ENCODE data around the gene ERI2.
"Not testable (repeated sequence)": the region's sequence is repeated elsewhere in the genome, so short reads cannot be mapped to it uniquely, and the experiment has no call there.

Gene ERI2

GRCh38 chr16:20763461-20764232 lies 42.6 kb downstream of the ERI2 start, which contains the start of gene ACSM3:
TSS of gene ACSM3 (plus strand) at chr16:20764014. CDS start at chr16:20770035, 6,021 bp downstream.
- in situ Hi-C loops (cut with MboI; ENCODE audit: low pct_unique_long_range_greater_than_20kb, low sequenced_read_pairs, unreplicated experiment): no loop called here
- peak; percentile 89 for DNase-seq (ENCODE audit: low spot score)
- TF ChIP-seq CTCF (IDR thresholded peaks at IDR 0.05; ENCODE audit: extremely low read depth, insufficient read depth, missing control alignments): no peak

GRCh38 chr16:20762404-20763123 lies 43.7 kb downstream of the ERI2 start:
- in situ Hi-C loops (cut with MboI; ENCODE audit: low pct_unique_long_range_greater_than_20kb, low sequenced_read_pairs, unreplicated experiment): no loop called here
- DNase-seq (ENCODE audit: low spot score): no peak
- no peak for TF ChIP-seq CTCF (IDR thresholded peaks at IDR 0.05; ENCODE audit: extremely low read depth, insufficient read depth, missing control alignments)

GRCh38 chr16:20761175-20761574 lies 45.1 kb downstream of the ERI2 start:
- no peak for TF ChIP-seq CTCF (IDR thresholded peaks at IDR 0.05; ENCODE audit: extremely low read depth, insufficient read depth, missing control alignments)

GRCh38 chr16:20760346-20760745 lies 45.9 kb downstream of the ERI2 start:
- no peak for TF ChIP-seq CTCF (IDR thresholded peaks at IDR 0.05; ENCODE audit: extremely low read depth, insufficient read depth, missing control alignments)
- DNase-seq (ENCODE audit: low spot score): no peak
- in situ Hi-C loops (cut with MboI; ENCODE audit: low pct_unique_long_range_greater_than_20kb, low sequenced_read_pairs, unreplicated experiment): no loop called here

More at GRCh38 chr16:20761175-20761574, 45.1 kb downstream of the ERI2 start:
- no peak for DNase-seq (ENCODE audit: low spot score)
- in situ Hi-C loops (cut with MboI; ENCODE audit: low pct_unique_long_range_greater_than_20kb, low sequenced_read_pairs, unreplicated experiment): no loop called here

GRCh38 chr16:20755799-20756198 lies 50.5 kb downstream of the ERI2 start:
- DNase-seq (ENCODE audit: low spot score); in situ Hi-C loops (cut with MboI; ENCODE audit: low pct_unique_long_range_greater_than_20kb, low sequenced_read_pairs, unreplicated experiment): not testable (repeated sequence)

GRCh38 chr16:20755238-20755637 lies 51.0 kb downstream of the ERI2 start:
- in situ Hi-C loops (cut with MboI; ENCODE audit: low pct_unique_long_range_greater_than_20kb, low sequenced_read_pairs, unreplicated experiment): no loop called here
- no peak for TF ChIP-seq CTCF (IDR thresholded peaks at IDR 0.05; ENCODE audit: extremely low read depth, insufficient read depth, missing control alignments)
- no peak for DNase-seq (ENCODE audit: low spot score)

- in situ Hi-C loops (cut with MboI; ENCODE audit: low pct_unique_long_range_greater_than_20kb, low sequenced_read_pairs, unreplicated experiment): no loop called here
- no peak for DNase-seq (ENCODE audit: low spot score)
- no peak for TF ChIP-seq CTCF (IDR thresholded peaks at IDR 0.05; ENCODE audit: extremely low read depth, insufficient read depth, missing control alignments)
These were observed 52.5 kb downstream of the ERI2 start for GRCh38 chr16:20753727-20754126.
